WTC11 (cell line): Measurements from ENCODE around the gene MRPL52.

Source experiments
- ATF2 ChIP-seq: sonication (generic); formaldehyde crosslinking; IDR thresholded peaks from 2 replicates; pipeline ENCODE4 v1.8.1; 2022; ENCODE audit warnings: low read depth, missing genetic modification reagents, borderline replicate concordance
- CTCF ChIP-seq: fragments of 200-600 bp; IDR thresholded peaks from 2 replicates; pipeline ENCODE4 v1.8.0; 2022; ENCODE audit warnings: antibody characterized with exemption
- E2F1 ChIP-seq: sonication (generic); formaldehyde crosslinking; IDR thresholded peaks from 2 replicates; pipeline ENCODE4 v1.8.0; 2022; ENCODE audit warnings: mild to moderate bottlenecking, missing genetic modification reagents
- ZNF121 ChIP-seq: sonication (generic); formaldehyde crosslinking; IDR thresholded peaks from 2 replicates; pipeline ENCODE4 v1.8.0; 2023; ENCODE audit warnings: missing genetic modification reagents

- TF ChIP-seq ATF2 (CRISPR knock-in tag) (no peak), CTCF (peak; percentile 90), E2F1 (CRISPR knock-in tag) (no peak), ZNF121 (CRISPR knock-in tag) (no peak)
These were observed 42.5 kb downstream of the MRPL52 start for GRCh38 chr14:22872033-22872832.
